Measurements from ENCODE around the gene PLEKHB1.

GRCh38 chr11:73640592-73640991 is 5.8 kb upstream of the PLEKHB1 start:
- TF ChIP-seq, protein P1, sequence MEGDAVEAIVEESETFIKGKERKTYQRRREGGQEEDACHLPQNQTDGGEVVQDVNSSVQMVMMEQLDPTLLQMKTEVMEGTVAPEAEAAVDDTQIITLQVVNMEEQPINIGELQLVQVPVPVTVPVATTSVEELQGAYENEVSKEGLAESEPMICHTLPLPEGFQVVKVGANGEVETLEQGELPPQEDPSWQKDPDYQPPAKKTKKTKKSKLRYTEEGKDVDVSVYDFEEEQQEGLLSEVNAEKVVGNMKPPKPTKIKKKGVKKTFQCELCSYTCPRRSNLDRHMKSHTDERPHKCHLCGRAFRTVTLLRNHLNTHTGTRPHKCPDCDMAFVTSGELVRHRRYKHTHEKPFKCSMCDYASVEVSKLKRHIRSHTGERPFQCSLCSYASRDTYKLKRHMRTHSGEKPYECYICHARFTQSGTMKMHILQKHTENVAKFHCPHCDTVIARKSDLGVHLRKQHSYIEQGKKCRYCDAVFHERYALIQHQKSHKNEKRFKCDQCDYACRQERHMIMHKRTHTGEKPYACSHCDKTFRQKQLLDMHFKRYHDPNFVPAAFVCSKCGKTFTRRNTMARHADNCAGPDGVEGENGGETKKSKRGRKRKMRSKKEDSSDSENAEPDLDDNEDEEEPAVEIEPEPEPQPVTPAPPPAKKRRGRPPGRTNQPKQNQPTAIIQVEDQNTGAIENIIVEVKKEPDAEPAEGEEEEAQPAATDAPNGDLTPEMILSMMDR (IDR thresholded peaks at IDR 0.05; ENCODE audit: low read length): no peak
- no peak for TF ChIP-seq EZH2 (IDR thresholded peaks at IDR 0.05; ENCODE audit: borderline replicate concordance, low read length)
